Gastrocnemius medialis (tissue), 4 donors: ENCODE results near the gene RIMBP2.

Experiments
- CTCF ChIP-seq, 5 experiments: fragments of 450-650 bp in 3 of 5; fragments of 200-600 bp in 2 of 5; sonication (generic) in 2 of 5; IDR thresholded peaks in 4 of 5; conservative IDR thresholded peaks in 1 of 5; 1 replicate in 4 of 5; 2 replicates in 1 of 5; pipeline ENCODE4 v1.5.1; 2016 to 2019; ENCODE audit warnings: antibody characterized with exemption in 5 of 5, mild to moderate bottlenecking in 3 of 5, moderate library complexity in 3 of 5
- POLR2A ChIP-seq, 2 donors: fragments of 450-650 bp; IDR thresholded peaks; one replicate each; pipeline ENCODE4 v1.6.1; 2017; ENCODE audit warnings: antibody characterized with exemption in 2 of 2, mild to moderate bottlenecking in 2 of 2, moderate library complexity in 2 of 2

- TF ChIP-seq CTCF (IDR thresholded peaks at IDR 0.05 in 4 of 5, conservative IDR thresholded peaks at IDR 0.05 in 1 of 5) (no peak), POLR2A (IDR thresholded peaks at IDR 0.05) (no peak)
These were observed 275.6 kb downstream of the RIMBP2 start for GRCh38 chr12:130440411-130441080.
